GM21529 (cell line): ENCODE results near the gene ZNF217.
A peak's percentile ranks its signal among the peaks of the same experiment; 100 is the strongest.
"Not testable (repeated sequence)": the region's sequence is repeated elsewhere in the genome, so short reads cannot be mapped to it uniquely, and the experiment has no call there.

ENCODE experiments used
- ATAC-seq: cut with Tn5 transposase; IDR thresholded peaks from one replicate; pipeline ENCODE4 v1.9.1; 2021; ENCODE audit not compliant: unreplicated experiment

The ZNF217 gene

GRCh38 chr20:53622247-53623133, 28.9 kb upstream of the ZNF217 start:
- no peak for ATAC-seq

GRCh38 chr20:53621482-53622246, 28.0 kb upstream of the ZNF217 start:
- no peak for ATAC-seq

GRCh38 chr20:53618490-53619000, 24.9 kb upstream of the ZNF217 start:
- not testable (repeated sequence) for ATAC-seq

GRCh38 chr20:53617791-53618489, 24.3 kb upstream of the ZNF217 start:
- ATAC-seq, result no peak

- ATAC-seq, result not testable (repeated sequence)
These were observed 22.9 kb upstream of the ZNF217 start for GRCh38 chr20:53616489-53616888.

GRCh38 chr20:53613748-53614147, 20.1 kb upstream of the ZNF217 start:
- ATAC-seq, result no peak

GRCh38 chr20:53612289-53612688, 18.6 kb upstream of the ZNF217 start:
- not testable (repeated sequence) for ATAC-seq

- peak; percentile 50 for ATAC-seq
These were observed 17.8 kb upstream of the ZNF217 start for GRCh38 chr20:53611449-53611894.

GRCh38 chr20:53609491-53610445, 16.1 kb upstream of the ZNF217 start:
- ATAC-seq, result no peak

GRCh38 chr20:53608456-53609452, 15.1 kb upstream of the ZNF217 start:
- no peak for ATAC-seq

- ATAC-seq, result no peak
These were observed 14.4 kb upstream of the ZNF217 start for GRCh38 chr20:53608071-53608455.

- no peak for ATAC-seq
These were observed 12.8 kb upstream of the ZNF217 start for GRCh38 chr20:53606364-53606985.

- not testable (repeated sequence) for ATAC-seq
These were observed 11.8 kb upstream of the ZNF217 start for GRCh38 chr20:53605401-53605800.

- ATAC-seq, result not testable (repeated sequence)
These were observed 11.2 kb upstream of the ZNF217 start for GRCh38 chr20:53604846-53605245.

GRCh38 chr20:53602661-53603060, 9.0 kb upstream of the ZNF217 start:
- no peak for ATAC-seq

- no peak for ATAC-seq
These were observed 6.4 kb upstream of the ZNF217 start for GRCh38 chr20:53599910-53600632.

- ATAC-seq, result no peak
These were observed 5.7 kb upstream of the ZNF217 start for GRCh38 chr20:53599378-53599777.

GRCh38 chr20:53599044-53599362, 5.4 kb upstream of the ZNF217 start:
- no peak for ATAC-seq
